BJ (cell line): Measurements from ENCODE around the gene GPSM1. TPM values are rescaled to one million over a fixed set of nuclear protein-coding genes. Genes with fewer than 3 reads are reported as not detected.

ENCODE experiments used
- CTCF ChIA-PET: fragments of 350-600 bp; formaldehyde crosslinking; extraction: SDS; loops from one replicate; lab custom pipeline; 2021; ENCODE audit warnings: antibody characterized with exemption, inconsistent platforms; lab: Yijun Ruan, JAX
- POLR2A ChIA-PET: fragments of 300-600 bp; sonication (Branson Sonifier 250); formaldehyde crosslinking; extraction: SDS; loops from one replicate; lab custom pipeline; 2021; ENCODE audit warnings: antibody characterized with exemption; lab: Charles Lee
- DNase-seq: peaks from one replicate; pipeline ENCODE4 v3.0.0-alpha.2; 2011; ENCODE audit warnings: low read depth
- H3K27me3 ChIP-seq: 2 replicates; pipeline ENCODE4 v1.6.0; 2011; ENCODE audit warnings: low read length; ENCODE audit not compliant: control insufficient read depth, insufficient read depth
- H3K36me3 ChIP-seq: 2 replicates; pipeline ENCODE4 v1.5.1; 2011; ENCODE audit warnings: low read length; ENCODE audit not compliant: control insufficient read depth, insufficient read depth
- H3K4me3 ChIP-seq: 2 replicates; pipeline ENCODE4 v1.5.1; 2011; ENCODE audit warnings: low read depth, mild to moderate bottlenecking, control low read depth, low read length
- CTCF ChIP-seq: IDR thresholded peaks from 2 replicates; pipeline ENCODE4 v1.5.1; 2011; ENCODE audit warnings: low read depth, mild to moderate bottlenecking, control low read depth, inconsistent platforms, low read length, moderate library complexity; ENCODE audit not compliant: insufficient read depth
- polyA plus RNA-seq: library from polyadenylated mRNA; depleted of rRNA; stranded (reverse); fragments of >200 nt; gene quantifications from 2 replicates; pipeline ENCODE4 v1.2.3, GENCODE V29; 2011

The GPSM1 gene
- polyA plus RNA-seq, 1 experiment = 33.1 TPM

- peaks cover 34% of the 10 kb centered on the region for H3K36me3 ChIP-seq
- H3K4me3 ChIP-seq = no peak overlapping the region
- POLR2A ChIA-PET = no interaction called here
- TF ChIP-seq CTCF = no peak
- DNase-seq = no peak
- CTCF ChIA-PET = no interaction called here
- H3K27me3 ChIP-seq = no peaks in the 10 kb centered on the region
These were observed 51.6 kb downstream of the GPSM1 start for GRCh38 chr9:136379003-136379287.

- Histone ChIP-seq H3K4me3 (no peak overlapping the region), H3K36me3 (peaks cover 34% of the 10 kb centered on the region), H3K27me3 (no peaks in the 10 kb centered on the region)
- no peak for TF ChIP-seq CTCF
- no peak for DNase-seq
- ChIA-PET POLR2A (no interaction called here), CTCF (no interaction called here)
These were observed 52.1 kb downstream of the GPSM1 start for GRCh38 chr9:136379401-136379800.

- ChIA-PET POLR2A (no interaction called here), CTCF (no interaction called here)
These were observed 52.6 kb downstream of the GPSM1 start for GRCh38 chr9:136379891-136380290.

GRCh38 chr9:136380381-136380780 lies 53.0 kb downstream of the GPSM1 start:
- POLR2A ChIA-PET = no interaction called here
- peaks cover 33% of the 10 kb centered on the region for H3K36me3 ChIP-seq
- H3K4me3 ChIP-seq = no peak overlapping the region
- no peak for DNase-seq
- TF ChIP-seq CTCF = no peak
- H3K27me3 ChIP-seq = no peaks in the 10 kb centered on the region
- CTCF ChIA-PET = interaction anchor here (1.6 kb wide), 1 partner anchor 17 kb away, joined by 4 read pairs; the partner anchor contains the start of gene DNLZ

More at GRCh38 chr9:136379891-136380290, 52.6 kb downstream of the GPSM1 start:
- Histone ChIP-seq H3K4me3 (no peak overlapping the region), H3K27me3 (no peaks in the 10 kb centered on the region), H3K36me3 (peaks cover 34% of the 10 kb centered on the region)
- TF ChIP-seq CTCF = no peak
- DNase-seq = no peak

- POLR2A ChIA-PET = interaction anchor here (1.2 kb wide), 1 partner anchor 18 kb away, joined by 3 read pairs; no protein-coding TSS in a partner anchor
- Histone ChIP-seq H3K27me3 (no peaks in the 10 kb centered on the region), H3K4me3 (no peak overlapping the region), H3K36me3 (peaks cover 31% of the 10 kb centered on the region)
- CTCF ChIA-PET = interaction anchor here (1.6 kb wide), 2 partner anchors 18 to 68 kb away, joined by 4 read pairs; partner anchors contain the start of gene DNLZ
- no peak for TF ChIP-seq CTCF
- DNase-seq = no peak
These were observed 54.0 kb downstream of the GPSM1 start for GRCh38 chr9:136381311-136381710.
